WTC11 (cell line): ENCODE measurements around the gene ABCC9. TPM values are rescaled to one million over a fixed set of nuclear protein-coding genes. Genes with fewer than 3 reads are reported as not detected.

Source experiments
- ATAC-seq: fragments of 200-7000 bp; cut with Tn5 transposase; 2 replicates; pipeline ENCODE4 v1.10.0; 2021; ENCODE audit warnings: mild to moderate bottlenecking, moderate library complexity
- CTCF ChIA-PET: fragments of 300-600 bp; sonication (Branson Sonifier 250); formaldehyde crosslinking; loops from one replicate; lab custom pipeline; 2021; ENCODE audit warnings: antibody characterized with exemption; lab: Charles Lee
- POLR2A ChIA-PET: fragments of 350-600 bp; sonication (Branson Sonifier 250); formaldehyde crosslinking; loops from one replicate; lab custom pipeline; 2021; ENCODE audit warnings: antibody characterized with exemption; lab: Charles Lee
- DNase-seq: peaks from one replicate; pipeline ENCODE4 v3.0.0; 2021; ENCODE audit warnings: low spot score
- H3K27ac Mint-ChIP-seq: 2 replicates; pipeline ENCODE4 v1.8.0; 2021; ENCODE audit warnings: mixed read lengths
- H3K27me3 Mint-ChIP-seq: 2 replicates; pipeline ENCODE4 v1.8.0; 2021; ENCODE audit warnings: low read depth, mild to moderate bottlenecking, moderate library complexity, mixed read lengths
- H3K36me3 Mint-ChIP-seq: 2 replicates; pipeline ENCODE4 v1.8.0; 2021; ENCODE audit warnings: mixed read lengths
- H3K4me1 Mint-ChIP-seq: 2 replicates; pipeline ENCODE4 v1.8.0; 2022; ENCODE audit warnings: mixed read lengths
- H3K4me3 Mint-ChIP-seq: 2 replicates; pipeline ENCODE4 v1.8.0; 2021; ENCODE audit warnings: mild to moderate bottlenecking, moderate library complexity, mixed read lengths
- H3K9me3 Mint-ChIP-seq: 2 replicates; pipeline ENCODE4 v1.8.0; 2021; ENCODE audit warnings: mixed read lengths
- ATF2 ChIP-seq: sonication (generic); formaldehyde crosslinking; IDR thresholded peaks from 2 replicates; pipeline ENCODE4 v1.8.1; 2022; ENCODE audit warnings: low read depth, missing genetic modification reagents, borderline replicate concordance
- CDX4 ChIP-seq: fragments of 250-450 bp; sonication (Bioruptor Pico); IDR thresholded peaks from 2 replicates; pipeline ENCODE4 v1.9.0; 2021; ENCODE audit warnings: moderate library complexity, mild to moderate bottlenecking, inconsistent platforms, borderline replicate concordance
- CREM ChIP-seq: sonication (generic); formaldehyde crosslinking; IDR thresholded peaks from 2 replicates; pipeline ENCODE4 v1.8.1; 2022; ENCODE audit warnings: mild to moderate bottlenecking, missing genetic modification reagents, moderate library complexity
- ESRRA ChIP-seq: sonication (generic); formaldehyde crosslinking; IDR thresholded peaks from 2 replicates; pipeline ENCODE4 v1.8.1; 2022; ENCODE audit warnings: mild to moderate bottlenecking, missing genetic modification reagents, borderline replicate concordance
- FOXK1 ChIP-seq: sonication (generic); formaldehyde crosslinking; IDR thresholded peaks from 2 replicates; pipeline ENCODE4 v1.8.0; 2022; ENCODE audit warnings: mild to moderate bottlenecking, moderate library complexity, missing genetic modification reagents
- GABPB1 ChIP-seq: sonication (generic); formaldehyde crosslinking; IDR thresholded peaks from 2 replicates; pipeline ENCODE4 v1.8.1; 2023; ENCODE audit warnings: mild to moderate bottlenecking, missing genetic modification reagents
- KAT7 ChIP-seq: sonication (generic); formaldehyde crosslinking; IDR thresholded peaks from 2 replicates; pipeline ENCODE4 v1.8.1; 2023; ENCODE audit warnings: missing genetic modification reagents, mild to moderate bottlenecking, borderline replicate concordance
- MLX ChIP-seq: sonication (generic); formaldehyde crosslinking; IDR thresholded peaks from 2 replicates; pipeline ENCODE4 v1.8.1; 2023; ENCODE audit warnings: mild to moderate bottlenecking, missing genetic modification reagents, moderate library complexity
- NR3C1 ChIP-seq: sonication (generic); formaldehyde crosslinking; conservative IDR thresholded peaks from 2 replicates; pipeline ENCODE4 v1.8.1; 2023; ENCODE audit warnings: low read depth, mild to moderate bottlenecking, missing genetic modification reagents
- RELA ChIP-seq: sonication (generic); formaldehyde crosslinking; IDR thresholded peaks from 2 replicates; pipeline ENCODE4 v1.8.1; 2022; ENCODE audit warnings: missing genetic modification reagents, mild to moderate bottlenecking, borderline replicate concordance
- SMAD4 ChIP-seq: sonication (generic); formaldehyde crosslinking; IDR thresholded peaks from 2 replicates; pipeline ENCODE4 v1.8.0; 2022; ENCODE audit warnings: mild to moderate bottlenecking, missing genetic modification reagents
- SP1 ChIP-seq: sonication (generic); formaldehyde crosslinking; conservative IDR thresholded peaks from 2 replicates; pipeline ENCODE4 v1.8.1; 2022; ENCODE audit warnings: missing genetic modification reagents
- TCF7 ChIP-seq: sonication (generic); formaldehyde crosslinking; IDR thresholded peaks from 2 replicates; pipeline ENCODE4 v1.8.0; 2022; ENCODE audit warnings: mild to moderate bottlenecking, low read depth, missing genetic modification reagents, moderate library complexity
- USF2 ChIP-seq: sonication (generic); formaldehyde crosslinking; IDR thresholded peaks from 2 replicates; pipeline ENCODE4 v1.8.1; 2023; ENCODE audit warnings: mild to moderate bottlenecking, missing genetic modification reagents, moderate library complexity
- ZBTB21 ChIP-seq: sonication (generic); formaldehyde crosslinking; IDR thresholded peaks from 2 replicates; pipeline ENCODE4 v1.8.1; 2023; ENCODE audit warnings: mild to moderate bottlenecking, missing genetic modification reagents, borderline replicate concordance
- ZNF138 ChIP-seq: sonication (generic); formaldehyde crosslinking; conservative IDR thresholded peaks from 2 replicates; pipeline ENCODE4 v1.8.1; 2022; ENCODE audit warnings: mild to moderate bottlenecking, moderate library complexity, missing genetic modification reagents
- ZNF396 ChIP-seq: fragments of 250-450 bp; sonication (Bioruptor Pico); IDR thresholded peaks from 2 replicates; pipeline ENCODE4 v1.8.0; 2021; ENCODE audit warnings: mild to moderate bottlenecking, moderate library complexity, borderline replicate concordance
- ZNF532 ChIP-seq: fragments of 250-450 bp; sonication (Bioruptor Pico); IDR thresholded peaks from 2 replicates; pipeline ENCODE4 v1.9.0; 2021; ENCODE audit warnings: mild to moderate bottlenecking, borderline replicate concordance
- ZNF671 ChIP-seq: fragments of 250-450 bp; sonication (Bioruptor Pico); IDR thresholded peaks from 2 replicates; pipeline ENCODE4 v1.8.0; 2021; ENCODE audit warnings: mild to moderate bottlenecking
- total RNA-seq: library from RNA; stranded (reverse); gene quantifications from 3 replicates; pipeline ENCODE4 v1.2.3, GENCODE V29; 2021

The ABCC9 gene
- total RNA-seq, 1 experiment from 2014 or later: 0.04 TPM

GRCh38 chr12:21780786-21781185 lies 160.4 kb downstream of the ABCC9 start:
- DNase-seq (no peak), ATAC-seq (no peak)
- ChIA-PET CTCF (no interaction called here), POLR2A (no interaction called here)
- no peaks in the 10 kb centered on the region for H3K36me3 Mint-ChIP-seq
- no peak overlapping the region for H3K27ac Mint-ChIP-seq
- no peak overlapping the region for H3K4me3 Mint-ChIP-seq
- TF ChIP-seq SMAD4 (CRISPR knock-in tag) (no peak), TCF7 (CRISPR knock-in tag) (no peak)
- peaks cover 4% of the 10 kb centered on the region for H3K27me3 Mint-ChIP-seq
- H3K4me1 Mint-ChIP-seq: peaks cover 8% of the 10 kb centered on the region
- no peaks in the 10 kb centered on the region for H3K9me3 Mint-ChIP-seq

- no peak for DNase-seq
- Mint-ChIP-seq H3K27ac (no peak overlapping the region), H3K27me3 (peaks cover 33% of the 10 kb centered on the region), H3K4me3 (no peak overlapping the region), H3K9me3 (no peaks in the 10 kb centered on the region), H3K36me3 (no peaks in the 10 kb centered on the region), H3K4me1 (peaks cover 19% of the 10 kb centered on the region)
- ChIA-PET POLR2A (no interaction called here), CTCF (no interaction called here)
- ATAC-seq: no peak
- no peak for TF ChIP-seq ZNF396 (CRISPR knock-in tag)
- no peak for TF ChIP-seq RELA (CRISPR knock-in tag)
- no peak for TF ChIP-seq NR3C1 (CRISPR knock-in tag)
- TF ChIP-seq ZNF138 (CRISPR knock-in tag): no peak
- no peak for TF ChIP-seq FOXK1
- TF ChIP-seq USF2 (CRISPR knock-in tag): no peak
- no peak for TF ChIP-seq ESRRA (CRISPR knock-in tag)
- no peak for TF ChIP-seq ATF2 (CRISPR knock-in tag)
- no peak for TF ChIP-seq CDX4 (CRISPR knock-in tag)
- no peak for TF ChIP-seq KAT7 (CRISPR knock-in tag)
- no peak for TF ChIP-seq GABPB1 (CRISPR knock-in tag)
- no peak for TF ChIP-seq ZBTB21 (CRISPR knock-in tag)
- TF ChIP-seq CREM (CRISPR knock-in tag): no peak
- no peak for TF ChIP-seq SP1
- no peak for TF ChIP-seq ZNF532 (CRISPR knock-in tag)
- no peak for TF ChIP-seq ZNF671 (CRISPR knock-in tag)
- no peak for TF ChIP-seq MLX
Measured at GRCh38 chr12:21776175-21776574, 165.1 kb downstream of the ABCC9 start.
